COR-L47 (cell line): ENCODE data around the gene CHRNA3.
"Not testable (repeated sequence)": the region's sequence is repeated elsewhere in the genome, so short reads cannot be mapped to it uniquely, and the experiment has no call there.

Experiments
- DNase-seq: peaks from one replicate; lab custom pipeline; 2025; lab: John Stamatoyannopoulos, UW

The CHRNA3 gene

GRCh38 chr15:78617516-78617915 lies 3.3 kb downstream of the CHRNA3 start:
- DNase-seq: no peak

- DNase-seq: no peak
Observed at GRCh38 chr15:78617076-78617475, 3.7 kb downstream of the CHRNA3 start.

- no peak for DNase-seq
Observed at GRCh38 chr15:78616506-78616905, 4.3 kb downstream of the CHRNA3 start.

GRCh38 chr15:78615151-78615589 lies 5.6 kb downstream of the CHRNA3 start:
- DNase-seq: no peak

GRCh38 chr15:78614021-78614420 lies 6.8 kb downstream of the CHRNA3 start:
- DNase-seq: no peak

GRCh38 chr15:78609551-78609950 lies 11.2 kb downstream of the CHRNA3 start:
- DNase-seq: not testable (repeated sequence)

- DNase-seq: no peak
Observed at GRCh38 chr15:78605680-78606079, 15.1 kb downstream of the CHRNA3 start.

- no peak for DNase-seq
Observed at GRCh38 chr15:78605201-78605600, 15.6 kb downstream of the CHRNA3 start.

GRCh38 chr15:78604420-78604819 lies 16.4 kb downstream of the CHRNA3 start:
- no peak for DNase-seq

GRCh38 chr15:78603467-78603866 lies 17.3 kb downstream of the CHRNA3 start:
- no peak for DNase-seq

GRCh38 chr15:78599189-78599588 lies 21.6 kb downstream of the CHRNA3 start:
- no peak for DNase-seq

GRCh38 chr15:78598348-78598747 lies 22.4 kb downstream of the CHRNA3 start:
- DNase-seq: no peak

- DNase-seq: no peak
Observed at GRCh38 chr15:78597583-78597982, 23.2 kb downstream of the CHRNA3 start.

GRCh38 chr15:78574944-78575343 lies 45.9 kb downstream of the CHRNA3 start:
- DNase-seq: no peak

GRCh38 chr15:78573416-78573815 lies 47.4 kb downstream of the CHRNA3 start:
- no peak for DNase-seq

GRCh38 chr15:78571382-78571781 lies 49.4 kb downstream of the CHRNA3 start:
- DNase-seq: no peak

GRCh38 chr15:78570710-78571109 lies 50.1 kb downstream of the CHRNA3 start:
- DNase-seq: no peak

GRCh38 chr15:78567531-78567930 lies 53.3 kb downstream of the CHRNA3 start:
- no peak for DNase-seq

- peak; percentile 2 for DNase-seq
Observed at GRCh38 chr15:78565951-78566774, 54.6 kb downstream of the CHRNA3 start.

- DNase-seq: peak; percentile 64
Observed at GRCh38 chr15:78565097-78565950, 55.5 kb downstream of the CHRNA3 start, which contains the start of gene CHRNA5. Gene CHRNA5 (plus strand): TSS chr15:78565520. CDS start chr15:78565720, 200 bp downstream.

GRCh38 chr15:78564743-78565096 lies 56.1 kb downstream of the CHRNA3 start:
- no peak for DNase-seq

- no peak for DNase-seq
Observed at GRCh38 chr15:78563092-78563491, 57.7 kb downstream of the CHRNA3 start.

GRCh38 chr15:78561490-78561889 lies 59.3 kb downstream of the CHRNA3 start:
- no peak for DNase-seq
